Measurements from ENCODE around the gene OR10A6.

DNA sequence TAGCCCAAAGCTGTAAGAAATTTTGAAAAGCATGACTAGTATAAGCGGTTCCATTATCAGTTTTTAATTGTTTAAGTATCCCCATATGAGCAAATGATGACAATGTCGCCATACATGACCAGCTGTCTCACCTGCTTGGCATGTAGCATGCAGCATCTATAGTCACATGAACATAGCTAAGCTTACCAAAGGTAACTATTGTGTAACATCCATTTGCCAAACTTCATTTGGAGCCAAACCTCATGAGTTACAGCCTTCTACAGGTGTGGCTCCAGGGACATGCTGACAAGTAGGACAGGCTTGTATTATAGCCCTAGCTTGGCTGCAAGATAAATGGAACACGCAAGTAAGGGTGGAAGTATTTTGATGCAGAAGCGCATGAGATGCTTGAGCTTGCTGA is 30.4 kb downstream of the OR10A6 start:
- TF ChIP-seq CTCF (IDR thresholded peaks at IDR 0.05) (no peak), POLR2A (IDR thresholded peaks at IDR 0.05) (no peak), POLR2AphosphoS5 (IDR thresholded peaks at IDR 0.05) (no peak)

Measured in breast epithelium (tissue), 3 donors.